CD14-positive monocyte (primary cell): Measurements from ENCODE around the gene ABHD5. TPM values are rescaled to one million over a fixed set of nuclear protein-coding genes. Genes with fewer than 3 reads are reported as not detected.
"Not testable (repeated sequence)": the region's sequence is repeated elsewhere in the genome, so short reads cannot be mapped to it uniquely, and the experiment has no call there.

Experiments used
- DNase-seq, 3 donors: peaks; one replicate each; pipeline ENCODE4 v3.0.0-alpha.2; 2011 to 2022
- H2AFZ ChIP-seq: 2 replicates; pipeline ENCODE4 v1.6.0; 2012; ENCODE audit warnings: mild to moderate bottlenecking, low read depth, low read length, inconsistent platforms; ENCODE audit not compliant: insufficient read depth, poor library complexity, severe bottlenecking
- H3K27ac ChIP-seq, 2 donors: 1 replicate in 1 of 2; 2 replicates in 1 of 2; pipeline ENCODE4 v1.5.1; 2012 to 2013; ENCODE audit warnings: low read length in 2 of 2, control low read depth in 1 of 2, inconsistent platforms in 1 of 2, low read depth in 1 of 2, mild to moderate bottlenecking in 1 of 2
- H3K27me3 ChIP-seq, 2 donors: one replicate each; pipeline versions ENCODE4 v1.6.0 to v1.6.1; 2011 to 2013; ENCODE audit warnings: low read length in 2 of 2; ENCODE audit not compliant: control insufficient read depth in 2 of 2, insufficient read depth in 2 of 2
- H3K36me3 ChIP-seq, 2 donors: replicated peaks in 1 of 2; 1 replicate in 1 of 2; 2 replicates in 1 of 2; pipeline versions ENCODE4 v1.5.1 to v1.6.1; 2012 to 2013; ENCODE audit warnings: low read length in 2 of 2, control low read depth in 1 of 2, inconsistent platforms in 1 of 2, mild to moderate bottlenecking in 1 of 2; ENCODE audit not compliant: insufficient read depth in 2 of 2, control insufficient read depth in 1 of 2
- H3K4me1 ChIP-seq, 2 donors: 1 replicate in 1 of 2; 2 replicates in 1 of 2; pipeline versions ENCODE4 v1.5.1 to v1.6.1; 2012 to 2013; ENCODE audit warnings: low read length in 2 of 2, control low read depth in 1 of 2, inconsistent platforms in 1 of 2, mild to moderate bottlenecking in 1 of 2, moderate library complexity in 1 of 2; ENCODE audit not compliant: insufficient read depth in 2 of 2, control insufficient read depth in 1 of 2
- H3K4me2 ChIP-seq: replicated peaks from 2 replicates; pipeline ENCODE3; 2012; ENCODE audit warnings: low read length, moderate library complexity, mild to moderate bottlenecking; ENCODE audit not compliant: poor library complexity, severe bottlenecking; ENCODE audit errors: extremely low read depth
- H3K4me3 ChIP-seq, 3 experiments: fragments of 200-600 bp in 1 of 3; sonication (generic) in 1 of 3; replicated peaks in 1 of 3; 1 replicate in 2 of 3; 2 replicates in 1 of 3; pipeline ENCODE4 v1.5.1; 2011 to 2013; ENCODE audit warnings: low read length in 3 of 3, mild to moderate bottlenecking in 3 of 3, control low read depth in 2 of 3, low read depth in 2 of 3, inconsistent platforms in 1 of 3, moderate library complexity in 1 of 3
- H3K79me2 ChIP-seq: 2 replicates; pipeline ENCODE4 v1.6.0; 2012; ENCODE audit warnings: mild to moderate bottlenecking, control low read depth, inconsistent platforms, low read length, moderate library complexity; ENCODE audit not compliant: insufficient read depth
- H3K9ac ChIP-seq: 2 replicates; pipeline ENCODE4 v1.6.0; 2017; ENCODE audit warnings: low read length, mild to moderate bottlenecking; ENCODE audit not compliant: insufficient read depth, poor library complexity, severe bottlenecking
- H3K9me3 ChIP-seq, 2 donors: replicated peaks in 1 of 2; 1 replicate in 1 of 2; 2 replicates in 1 of 2; pipeline versions ENCODE4 v1.5.1 to v1.6.1; 2012 to 2013; ENCODE audit warnings: low read length in 2 of 2, control low read depth in 1 of 2; ENCODE audit not compliant: control insufficient read depth in 1 of 2, insufficient read depth in 1 of 2
- H4K20me1 ChIP-seq: 2 replicates; pipeline ENCODE4 v1.6.0; 2012; ENCODE audit warnings: mild to moderate bottlenecking, low read length, control low read depth, moderate library complexity; ENCODE audit not compliant: insufficient read depth
- H3K27ac Mint-ChIP-seq, 7 donors: one replicate each; pipeline ENCODE4 v1.8.0; 2020; ENCODE audit warnings: mild to moderate bottlenecking in 7 of 7, mixed read lengths in 7 of 7, moderate library complexity in 6 of 7, inconsistent platforms in 2 of 7
- H3K27me3 Mint-ChIP-seq, 3 donors: one replicate each; pipeline ENCODE4 v1.8.0; 2021 to 2022; ENCODE audit warnings: low read depth in 3 of 3, mild to moderate bottlenecking in 3 of 3, mixed read lengths in 3 of 3, moderate library complexity in 3 of 3, inconsistent platforms in 1 of 3
- H3K36me3 Mint-ChIP-seq, 2 donors: one replicate each; pipeline ENCODE4 v1.8.0; 2020; ENCODE audit warnings: mixed read lengths in 2 of 2, inconsistent platforms in 1 of 2, mild to moderate bottlenecking in 1 of 2
- H3K4me1 Mint-ChIP-seq: one replicate; pipeline ENCODE4 v1.8.0; 2020; ENCODE audit warnings: mild to moderate bottlenecking, mixed read lengths
- H3K4me3 Mint-ChIP-seq, 2 donors: one replicate each; pipeline ENCODE4 v1.8.0; 2020; ENCODE audit warnings: mild to moderate bottlenecking in 2 of 2, mixed read lengths in 2 of 2, moderate library complexity in 1 of 2
- H3K9me3 Mint-ChIP-seq, 7 donors: one replicate each; pipeline ENCODE4 v1.8.0; 2020 to 2022; ENCODE audit warnings: mixed read lengths in 7 of 7, mild to moderate bottlenecking in 6 of 7, moderate library complexity in 6 of 7, inconsistent platforms in 2 of 7
- CTCF ChIP-seq: fragments of 200-600 bp; IDR thresholded peaks from one replicate; pipeline ENCODE4 v1.8.0; 2022; ENCODE audit warnings: antibody characterized with exemption, mild to moderate bottlenecking
- WGBS: methylation state at CpG from one replicate; pipeline ENCODE4 v1.1.5; 2013; ENCODE audit warnings: missing lambda C conversion rate; ENCODE audit not compliant: insufficient coverage; 5-methylcytosine and 5-hydroxymethylcytosine counted together
- intact Hi-C, 2 donors: fragments of 100-400 bp; cut with micrococcal nuclease; formaldehyde crosslinking; loops; one replicate each; pipeline versions ENCODE4 v1.15.0 to v1.15.1; 2023
- polyA plus RNA-seq, 3 donors: library from polyadenylated mRNA; depleted of rRNA in 1 of 3; unstranded in 2 of 3; stranded (reverse) in 1 of 3; fragments of 300-500 nt in 2 of 3; fragments of >200 nt in 1 of 3; fragmentation: Illumina TruSeq in 2 of 3; gene quantifications; 1 replicate in 2 of 3; 2 replicates in 1 of 3; pipeline ENCODE4 v1.2.3, GENCODE V29; 2012 to 2021

Gene ABHD5
- polyA plus RNA-seq, 3 donors = 32.9 to 40.0 (median 34.5) TPM

GRCh38 chr3:43659250-43659880 is 31.4 kb upstream of the ABHD5 start:
- H3K36me3 Mint-ChIP-seq = peaks cover 0 to 2% of the 10 kb centered on the region in 2 donors
- H2AFZ ChIP-seq = no peak overlapping the region
- no peak overlapping the region for H3K4me3 ChIP-seq
- no peaks in the 10 kb centered on the region for H3K4me1 ChIP-seq
- intact Hi-C loops = no loop called here
- DNase-seq = no peak
- no peak overlapping the region for H3K9ac ChIP-seq
- H3K27me3 Mint-ChIP-seq = peaks cover 0 to 4% (median 0%) of the 10 kb centered on the region in 3 donors
- WGBS = 89% methylated on average over 9 of the region's 13 CpGs
- H4K20me1 ChIP-seq = no peaks in the 10 kb centered on the region
- TF ChIP-seq CTCF = no peak
- H3K27me3 ChIP-seq = no peaks in the 10 kb centered on the region
- no peak overlapping the region for H3K4me3 Mint-ChIP-seq
- no peak overlapping the region for H3K4me2 ChIP-seq
- peaks cover 4 to 32% (median 11%) of the 10 kb centered on the region in 7 donors for H3K9me3 Mint-ChIP-seq
- peaks cover 0 to 9% of the 10 kb centered on the region in 2 donors for H3K9me3 ChIP-seq
- H3K79me2 ChIP-seq = no peaks in the 10 kb centered on the region
- no peak overlapping the region for H3K27ac Mint-ChIP-seq
- no peak overlapping the region for H3K27ac ChIP-seq
- no peaks in the 10 kb centered on the region for H3K36me3 ChIP-seq
- H3K4me1 Mint-ChIP-seq = no peaks in the 10 kb centered on the region

DNA sequence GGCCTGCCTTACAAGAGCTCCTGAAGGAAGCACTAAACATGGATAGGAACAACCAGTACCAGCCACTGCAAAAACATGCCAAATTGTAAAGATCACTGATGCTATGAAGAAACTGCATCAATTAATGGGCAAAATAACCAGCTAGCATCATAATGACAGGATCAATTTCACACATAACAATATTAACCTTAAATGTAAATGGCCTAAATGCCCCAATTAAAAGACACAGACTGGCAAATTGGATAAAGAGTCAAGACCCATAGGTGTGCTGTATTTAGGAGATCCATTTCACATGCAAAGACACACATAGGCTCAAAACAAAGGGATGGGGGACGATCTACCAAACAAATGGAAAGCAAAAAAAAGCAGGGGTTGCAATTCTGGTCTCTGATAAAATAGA is 29.4 kb upstream of the ABHD5 start:
- H3K27ac ChIP-seq, H3K27ac Mint-ChIP-seq, H2AFZ ChIP-seq, H3K36me3 ChIP-seq, H3K36me3 Mint-ChIP-seq, H3K4me1 Mint-ChIP-seq, H3K4me1 ChIP-seq, DNase-seq, H3K4me3 ChIP-seq, H3K4me2 ChIP-seq, H3K9me3 ChIP-seq, H3K4me3 Mint-ChIP-seq, H3K27me3 Mint-ChIP-seq, H3K9ac ChIP-seq, H3K27me3 ChIP-seq, H3K79me2 ChIP-seq, H4K20me1 ChIP-seq, intact Hi-C loops: not testable (repeated sequence)
- WGBS = no CpG with 5 or more reads among the region's 1 CpG
- H3K9me3 Mint-ChIP-seq = peaks cover 4 to 30% (median 10%) of the 10 kb centered on the region in 7 donors

DNA sequence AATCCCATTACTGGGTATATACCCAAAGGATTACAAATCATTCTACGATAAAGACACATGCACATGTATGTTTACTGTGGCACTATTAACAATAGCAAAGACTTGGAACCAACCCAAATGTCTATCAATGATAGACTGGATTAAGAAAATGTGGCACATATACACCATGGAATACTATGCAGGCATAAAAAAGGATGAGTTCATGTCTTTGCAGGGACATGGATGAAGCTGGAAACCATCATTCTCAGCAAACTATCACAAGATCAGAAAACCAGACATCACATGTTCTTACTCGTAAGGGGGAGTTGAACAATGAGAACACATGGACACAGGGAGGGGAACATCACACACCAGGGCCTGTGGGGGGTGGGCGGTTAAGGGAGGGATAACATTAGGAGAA is 25.7 kb upstream of the ABHD5 start:
- H3K9ac ChIP-seq, intact Hi-C loops, H3K79me2 ChIP-seq, H3K27ac ChIP-seq, H3K36me3 Mint-ChIP-seq, H3K27me3 Mint-ChIP-seq, H4K20me1 ChIP-seq, H3K27me3 ChIP-seq, H3K27ac Mint-ChIP-seq, H3K4me3 Mint-ChIP-seq, H3K4me1 ChIP-seq, H3K36me3 ChIP-seq, DNase-seq, H3K4me3 ChIP-seq, H3K4me1 Mint-ChIP-seq, H3K4me2 ChIP-seq, H2AFZ ChIP-seq, H3K9me3 ChIP-seq: not testable (repeated sequence)
- H3K9me3 Mint-ChIP-seq = peaks cover 4 to 24% (median 9%) of the 10 kb centered on the region in 7 donors
- no CpG with 5 or more reads among the region's 3 CpGs for whole genome bisulfite sequencing
